Activated T-cell treated with anti-CD3 and anti-CD28 coated beads, Interleukin-2, amount 50 U/mL, for 72 hours (primary cell): ENCODE data around the gene PCED1B. TPM values are rescaled to one million over a fixed set of nuclear protein-coding genes. Genes with fewer than 3 reads are reported as not detected.
"Not testable (repeated sequence)": the region's sequence is repeated elsewhere in the genome, so short reads cannot be mapped to it uniquely, and the experiment has no call there.

Experiments
- ATAC-seq, 2 donors: fragments of 150-1000 bp; cut with Tn5 transposase; replicated peaks in 1 of 2; 2 replicates each; pipeline ENCODE4 v1.10.0; 2021; ENCODE audit warnings: moderate library complexity in 2 of 2, mild to moderate bottlenecking in 1 of 2
- DNase-seq, 2 donors: peaks; one replicate each; pipeline ENCODE4 v3.0.0; 2021 to 2022; ENCODE audit warnings: mixed read lengths in 1 of 2
- H3K27ac Mint-ChIP-seq: one replicate; pipeline ENCODE4 v1.8.0; 2022; ENCODE audit warnings: mild to moderate bottlenecking, moderate library complexity, mixed read lengths
- H3K27me3 Mint-ChIP-seq: one replicate; pipeline ENCODE4 v1.8.0; 2022; ENCODE audit warnings: low read depth, mixed read lengths
- H3K36me3 Mint-ChIP-seq, 2 donors: one replicate each; pipeline ENCODE4 v1.8.0; 2022; ENCODE audit warnings: mixed read lengths in 2 of 2, mild to moderate bottlenecking in 1 of 2; ENCODE audit not compliant: insufficient read depth in 2 of 2
- H3K4me1 Mint-ChIP-seq: one replicate; pipeline ENCODE4 v1.8.0; 2022; ENCODE audit warnings: low read depth, mixed read lengths
- H3K4me3 Mint-ChIP-seq, 2 donors: one replicate each; pipeline ENCODE4 v1.8.0; 2022; ENCODE audit warnings: mild to moderate bottlenecking in 2 of 2, mixed read lengths in 2 of 2, moderate library complexity in 2 of 2
- H3K9me3 Mint-ChIP-seq, 2 donors: one replicate each; pipeline ENCODE4 v1.8.0; 2022; ENCODE audit warnings: mixed read lengths in 2 of 2
- total RNA-seq, 2 donors: library from RNA; stranded (reverse); gene quantifications; one replicate each; pipeline ENCODE4 v1.2.3, GENCODE V29; 2022

Gene PCED1B
- total RNA-seq, 2 donors from 2014 or later: 73.6 to 91.8 TPM

DNA sequence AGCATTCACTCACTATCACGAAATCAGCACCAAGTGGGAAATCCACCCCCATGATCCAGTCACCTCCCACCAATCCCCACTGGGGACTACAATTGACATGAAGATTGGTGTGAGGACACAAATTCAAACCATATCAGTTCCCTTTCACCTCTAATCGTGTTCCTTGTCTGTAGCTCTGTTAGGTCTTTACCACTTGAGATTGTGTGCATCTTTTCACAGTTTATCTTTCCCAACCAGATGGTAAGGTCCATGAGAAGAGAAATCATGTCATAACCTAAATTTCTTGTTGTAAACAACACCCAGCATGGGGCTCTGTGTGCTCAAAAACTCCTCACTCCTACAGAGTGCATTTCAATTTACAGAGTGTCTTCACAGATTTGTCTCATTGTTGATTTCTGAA is 27.1 kb upstream of the PCED1B start:
- no peak overlapping the region for H3K4me3 Mint-ChIP-seq
- peaks cover 17 to 18% of the 10 kb centered on the region in 2 donors for H3K36me3 Mint-ChIP-seq
- DNase-seq (no peak), ATAC-seq (no peak)
- H3K27me3 Mint-ChIP-seq: no peaks in the 10 kb centered on the region
- H3K4me1 Mint-ChIP-seq: no peaks in the 10 kb centered on the region
- H3K9me3 Mint-ChIP-seq: peaks cover 11 to 14% of the 10 kb centered on the region in 2 donors
- H3K27ac Mint-ChIP-seq: no peak overlapping the region

DNA sequence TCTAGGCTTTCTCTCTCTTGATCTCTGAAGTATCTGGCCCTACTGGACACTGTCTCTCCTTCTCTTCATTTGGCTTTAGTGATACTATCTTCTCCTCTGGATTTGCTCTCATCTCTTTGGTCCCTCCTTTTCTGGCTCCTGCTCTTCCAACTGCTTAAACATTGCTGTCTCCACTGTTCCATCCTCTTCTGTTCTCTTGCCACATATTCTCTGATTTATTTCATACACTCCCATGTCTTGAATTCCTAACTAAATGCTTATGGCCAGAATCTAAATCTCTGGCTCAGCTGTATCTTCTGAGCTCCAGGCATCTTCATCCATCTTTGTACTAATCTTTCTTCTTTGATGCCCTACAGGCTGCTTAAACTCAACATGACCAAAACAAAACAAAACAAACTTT is 25.5 kb upstream of the PCED1B start:
- DNase-seq (no peak), ATAC-seq (no peak)
- Mint-ChIP-seq H3K36me3 (peaks cover 21 to 24% of the 10 kb centered on the region in 2 donors), H3K27ac (no peak overlapping the region), H3K4me1 (no peaks in the 10 kb centered on the region), H3K27me3 (no peaks in the 10 kb centered on the region), H3K9me3 (peaks cover 11 to 14% of the 10 kb centered on the region in 2 donors), H3K4me3 (no peak overlapping the region)

DNA sequence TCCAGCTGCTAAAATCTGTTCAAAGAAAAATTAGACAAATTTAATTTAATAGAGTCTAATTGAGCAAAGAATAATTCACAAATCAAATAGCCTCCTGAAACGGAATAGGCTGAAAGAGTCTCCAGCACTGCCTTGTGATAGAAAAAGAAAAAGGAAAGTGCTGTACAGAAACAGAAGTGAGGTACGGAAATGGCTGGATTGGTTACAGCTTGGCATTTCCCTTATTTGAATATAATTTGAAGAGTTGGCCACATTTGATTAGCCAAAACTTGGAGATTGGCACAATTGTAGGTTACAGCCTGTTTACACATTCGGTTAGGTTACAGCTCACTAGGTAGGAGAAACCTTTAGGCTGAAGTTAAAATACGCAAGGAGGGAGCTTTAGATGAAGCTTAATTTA is 24.8 kb upstream of the PCED1B start:
- ATAC-seq (no peak), DNase-seq (no peak)
- no peak overlapping the region for H3K27ac Mint-ChIP-seq

GRCh38 chr12:47055856-47056255 is 23.6 kb upstream of the PCED1B start:
- not testable (repeated sequence) for H3K27me3 Mint-ChIP-seq, ATAC-seq, H3K4me3 Mint-ChIP-seq, H3K4me1 Mint-ChIP-seq, DNase-seq, H3K27ac Mint-ChIP-seq
- peaks cover 16 to 22% of the 10 kb centered on the region in 2 donors for H3K36me3 Mint-ChIP-seq
- H3K9me3 Mint-ChIP-seq: peaks cover 11 to 13% of the 10 kb centered on the region in 2 donors

More for the DNA sequence above, 24.8 kb upstream of the PCED1B start:
- Mint-ChIP-seq H3K36me3 (peaks cover 21 to 26% of the 10 kb centered on the region in 2 donors), H3K4me3 (no peak overlapping the region), H3K4me1 (no peaks in the 10 kb centered on the region), H3K27me3 (no peaks in the 10 kb centered on the region), H3K9me3 (peaks cover 11 to 15% of the 10 kb centered on the region in 2 donors)

DNA sequence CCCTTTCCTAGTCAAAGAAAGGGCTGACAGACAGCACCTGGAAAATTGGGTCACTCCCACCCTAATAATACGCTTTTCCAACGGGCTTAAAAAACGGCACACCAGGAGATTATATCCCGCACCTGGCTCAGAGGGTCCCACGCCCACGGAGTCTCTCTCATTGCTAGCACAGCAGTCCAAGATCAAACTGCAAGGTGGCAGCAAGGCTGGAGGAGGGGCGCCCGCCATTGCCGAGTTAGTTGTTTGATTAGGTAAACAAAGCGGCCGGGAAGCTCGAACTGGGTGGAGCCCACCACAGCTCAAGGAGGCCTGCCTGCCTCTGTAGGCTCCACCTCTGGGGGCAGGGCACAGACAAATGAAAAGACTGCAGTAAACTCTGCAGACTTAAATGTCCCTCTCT is 22.5 kb upstream of the PCED1B start:
- H3K36me3 Mint-ChIP-seq: peaks cover 11 to 14% of the 10 kb centered on the region in 2 donors
- H3K9me3 Mint-ChIP-seq, H3K27ac Mint-ChIP-seq, H3K4me1 Mint-ChIP-seq, H3K4me3 Mint-ChIP-seq, DNase-seq, H3K27me3 Mint-ChIP-seq, ATAC-seq: not testable (repeated sequence)

DNA sequence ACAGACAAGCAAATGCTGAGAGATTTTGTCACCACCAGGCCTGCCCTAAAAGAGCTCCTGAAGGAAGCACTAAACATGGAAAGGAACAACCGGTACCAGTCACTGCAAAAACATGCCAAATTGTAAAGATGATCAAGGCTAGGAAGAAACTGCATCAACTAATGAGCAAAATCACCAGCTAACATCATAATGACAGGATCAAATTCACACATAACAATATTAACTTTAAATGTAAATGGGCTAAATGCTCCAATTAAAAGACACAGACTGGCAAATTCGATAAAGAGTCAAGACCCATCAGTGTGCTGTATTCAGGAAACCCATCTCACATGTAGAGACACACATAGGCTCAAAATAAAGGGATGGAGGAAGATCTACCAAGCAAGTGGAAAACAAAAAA is 20.8 kb upstream of the PCED1B start:
- H3K4me1 Mint-ChIP-seq, ATAC-seq, H3K4me3 Mint-ChIP-seq, H3K27me3 Mint-ChIP-seq, DNase-seq, H3K27ac Mint-ChIP-seq, H3K9me3 Mint-ChIP-seq: not testable (repeated sequence)
- peaks cover 11 to 13% of the 10 kb centered on the region in 2 donors for H3K36me3 Mint-ChIP-seq

- Mint-ChIP-seq H3K36me3 (peaks cover 3 to 5% of the 10 kb centered on the region in 2 donors), H3K4me3 (no peak overlapping the region), H3K27ac (no peak overlapping the region), H3K9me3 (peaks cover 0 to 2% of the 10 kb centered on the region in 2 donors), H3K4me1 (peaks cover 22% of the 10 kb centered on the region), H3K27me3 (no peaks in the 10 kb centered on the region)
- DNase-seq: no peak
- no peak for ATAC-seq
Observed at GRCh38 chr12:47065546-47065945, 13.9 kb upstream of the PCED1B start.

DNA sequence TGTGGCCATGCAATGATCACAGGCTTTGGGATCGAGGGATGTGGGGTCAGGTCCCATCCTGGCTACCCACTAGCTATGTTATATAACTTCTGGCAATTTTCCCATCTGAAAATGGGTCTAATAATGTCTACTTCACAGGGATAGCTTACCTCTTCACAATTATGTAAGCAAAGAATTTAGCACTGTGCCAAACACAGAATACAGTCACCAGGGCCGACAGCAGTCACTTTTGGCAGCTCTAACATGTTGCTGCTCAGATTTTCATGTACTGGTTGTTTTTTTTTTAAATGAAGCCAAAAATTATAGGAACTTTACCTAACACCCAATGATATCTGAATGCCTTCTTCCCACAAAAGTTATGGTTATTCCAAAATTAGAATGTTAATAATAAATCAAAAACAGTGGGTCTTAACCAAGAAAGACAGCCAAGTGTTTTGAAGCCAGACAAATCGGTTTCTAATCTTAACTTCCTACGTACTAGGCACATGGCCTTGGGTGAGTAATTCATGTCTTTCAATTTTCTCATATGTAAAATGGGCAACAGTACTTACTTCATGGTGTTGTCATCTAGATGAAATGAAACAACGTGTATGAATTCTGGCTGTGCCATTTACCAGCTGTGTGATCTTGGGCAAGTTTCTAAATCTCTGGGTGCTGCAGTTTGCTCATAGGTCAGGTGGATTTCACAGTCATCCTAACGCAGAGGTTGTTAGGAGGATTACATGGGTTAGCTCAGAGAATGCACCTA is 13.0 kb upstream of the PCED1B start:
- DNase-seq (peak; percentile 33 to 45), ATAC-seq (peak; percentile 87 to 90)
- peak overlapping the region; percentile 85 for H3K27ac Mint-ChIP-seq
- H3K9me3 Mint-ChIP-seq: peaks cover 0 to 2% of the 10 kb centered on the region in 2 donors
- no peaks in the 10 kb centered on the region for H3K27me3 Mint-ChIP-seq
- H3K4me3 Mint-ChIP-seq: peak overlapping the region; percentile 27 to 74
- peaks cover 3 to 5% of the 10 kb centered on the region in 2 donors for H3K36me3 Mint-ChIP-seq
- peaks cover 22% of the 10 kb centered on the region for H3K4me1 Mint-ChIP-seq

- peaks cover 22% of the 10 kb centered on the region for H3K4me1 Mint-ChIP-seq
- H3K9me3 Mint-ChIP-seq: peaks cover 0 to 2% of the 10 kb centered on the region in 2 donors
- no peaks in the 10 kb centered on the region for H3K27me3 Mint-ChIP-seq
- ATAC-seq (peak; percentile 82 to 84), DNase-seq (peak; percentile 57 to 65)
- peak overlapping the region; percentile 85 for H3K27ac Mint-ChIP-seq
- peak overlapping the region; percentile 27 to 74 for H3K4me3 Mint-ChIP-seq
- H3K36me3 Mint-ChIP-seq: peaks cover 3% of the 10 kb centered on the region in 2 donors
Observed at GRCh38 chr12:47067176-47067575, 12.2 kb upstream of the PCED1B start.

- peaks cover 0 to 2% of the 10 kb centered on the region in 2 donors for H3K9me3 Mint-ChIP-seq
- H3K27ac Mint-ChIP-seq: peak overlapping the region; percentile 85
- H3K4me3 Mint-ChIP-seq: peak overlapping the region; percentile 27 to 74
- DNase-seq (no peak), ATAC-seq (no peak)
- peaks cover 22% of the 10 kb centered on the region for H3K4me1 Mint-ChIP-seq
- H3K36me3 Mint-ChIP-seq: peaks cover 3% of the 10 kb centered on the region in 2 donors
- no peaks in the 10 kb centered on the region for H3K27me3 Mint-ChIP-seq
Observed at GRCh38 chr12:47067771-47068431, 11.5 kb upstream of the PCED1B start.

- Mint-ChIP-seq H3K9me3 (no peaks in the 10 kb centered on the region), H3K27ac (no peak overlapping the region), H3K4me3 (no peak overlapping the region), H3K27me3 (no peaks in the 10 kb centered on the region), H3K4me1 (peaks cover 22% of the 10 kb centered on the region), H3K36me3 (peaks cover 0 to 3% of the 10 kb centered on the region in 2 donors)
- ATAC-seq (no peak), DNase-seq (no peak)
Observed at GRCh38 chr12:47068539-47068938, 10.9 kb upstream of the PCED1B start.

- DNase-seq (no peak), ATAC-seq (no peak)
- H3K4me3 Mint-ChIP-seq: no peak overlapping the region
- H3K9me3 Mint-ChIP-seq: no peaks in the 10 kb centered on the region
- peaks cover 0 to 3% of the 10 kb centered on the region in 2 donors for H3K36me3 Mint-ChIP-seq
- H3K27ac Mint-ChIP-seq: no peak overlapping the region
- H3K4me1 Mint-ChIP-seq: peaks cover 29% of the 10 kb centered on the region
- no peaks in the 10 kb centered on the region for H3K27me3 Mint-ChIP-seq
Observed at GRCh38 chr12:47070310-47070709, 9.1 kb upstream of the PCED1B start.

- H3K27me3 Mint-ChIP-seq: no peaks in the 10 kb centered on the region
- no peak for DNase-seq
- H3K9me3 Mint-ChIP-seq: no peaks in the 10 kb centered on the region
- ATAC-seq: no peak
- H3K27ac Mint-ChIP-seq: no peak overlapping the region
- no peak overlapping the region for H3K4me3 Mint-ChIP-seq
- H3K4me1 Mint-ChIP-seq: peaks cover 35% of the 10 kb centered on the region
- H3K36me3 Mint-ChIP-seq: no peaks in the 10 kb centered on the region
Observed at GRCh38 chr12:47071241-47071852, 8.1 kb upstream of the PCED1B start.
